T-helper 2 cell treated with Interferon-gamma antibody and Interleukin-4, amounts not matched to agents 5 μg/mL and 100 μg/mL, for 36 hours (primary cell): ENCODE results near the gene PTPRJ.
"Not testable (repeated sequence)": the region's sequence is repeated elsewhere in the genome, so short reads cannot be mapped to it uniquely, and the experiment has no call there.

Experiments
- DNase-seq: peaks from one replicate; pipeline ENCODE4 v3.0.0; 2021; ENCODE audit warnings: low spot score
- H3K27ac Mint-ChIP-seq: one replicate; pipeline ENCODE4 v1.8.0; 2021; ENCODE audit warnings: mild to moderate bottlenecking, mixed read lengths
- H3K27me3 Mint-ChIP-seq: one replicate; pipeline ENCODE4 v1.8.0; 2021; ENCODE audit warnings: low read depth, mixed read lengths
- H3K36me3 Mint-ChIP-seq: one replicate; pipeline ENCODE4 v1.8.0; 2021; ENCODE audit warnings: low read depth, mixed read lengths
- H3K4me1 Mint-ChIP-seq: one replicate; pipeline ENCODE4 v1.8.0; 2021; ENCODE audit warnings: low read depth, mixed read lengths
- H3K4me3 Mint-ChIP-seq: one replicate; pipeline ENCODE4 v1.8.0; 2022; ENCODE audit warnings: mild to moderate bottlenecking, moderate library complexity, mixed read lengths
- H3K9me3 Mint-ChIP-seq: one replicate; pipeline ENCODE4 v1.8.0; 2021; ENCODE audit warnings: mixed read lengths

PTPRJ gene

GRCh38 chr11:48023608-48024007 lies 43.2 kb downstream of the PTPRJ start:
- H3K27ac Mint-ChIP-seq, H3K9me3 Mint-ChIP-seq, H3K27me3 Mint-ChIP-seq, H3K4me3 Mint-ChIP-seq, DNase-seq: not testable (repeated sequence)
- Mint-ChIP-seq H3K36me3 (peaks cover 39% of the 10 kb centered on the region), H3K4me1 (peaks cover 47% of the 10 kb centered on the region)

- H3K4me3 Mint-ChIP-seq = no peak overlapping the region
- peaks cover 47% of the 10 kb centered on the region for H3K4me1 Mint-ChIP-seq
- H3K27me3 Mint-ChIP-seq = no peaks in the 10 kb centered on the region
- no peak for DNase-seq
- H3K27ac Mint-ChIP-seq = no peak overlapping the region
- peaks cover 40% of the 10 kb centered on the region for H3K36me3 Mint-ChIP-seq
- no peaks in the 10 kb centered on the region for H3K9me3 Mint-ChIP-seq
Measured at GRCh38 chr11:48024635-48025071, 44.3 kb downstream of the PTPRJ start.

GRCh38 chr11:48025293-48025983 lies 45.1 kb downstream of the PTPRJ start:
- no peak for DNase-seq
- no peak overlapping the region for H3K4me3 Mint-ChIP-seq
- no peak overlapping the region for H3K27ac Mint-ChIP-seq
- no peaks in the 10 kb centered on the region for H3K9me3 Mint-ChIP-seq
- peaks cover 45% of the 10 kb centered on the region for H3K4me1 Mint-ChIP-seq
- H3K27me3 Mint-ChIP-seq = no peaks in the 10 kb centered on the region
- H3K36me3 Mint-ChIP-seq = peaks cover 37% of the 10 kb centered on the region

GRCh38 chr11:48025984-48026340 lies 45.6 kb downstream of the PTPRJ start:
- Mint-ChIP-seq H3K9me3 (no peaks in the 10 kb centered on the region), H3K4me1 (peaks cover 40% of the 10 kb centered on the region), H3K4me3 (no peak overlapping the region), H3K27ac (no peak overlapping the region), H3K36me3 (peaks cover 35% of the 10 kb centered on the region), H3K27me3 (no peaks in the 10 kb centered on the region)
- DNase-seq = no peak

- Mint-ChIP-seq H3K9me3 (no peaks in the 10 kb centered on the region), H3K4me3 (peak overlapping the region; percentile 7), H3K4me1 (peaks cover 55% of the 10 kb centered on the region), H3K36me3 (peaks cover 36% of the 10 kb centered on the region), H3K27ac (peak overlapping the region; percentile 65), H3K27me3 (no peaks in the 10 kb centered on the region)
- no peak for DNase-seq
Measured at GRCh38 chr11:48028914-48029680, 48.7 kb downstream of the PTPRJ start.

GRCh38 chr11:48029681-48030290 lies 49.4 kb downstream of the PTPRJ start:
- Mint-ChIP-seq H3K36me3 (peaks cover 34% of the 10 kb centered on the region), H3K4me1 (peaks cover 60% of the 10 kb centered on the region), H3K4me3 (no peak overlapping the region), H3K27ac (peak overlapping the region; percentile 53), H3K9me3 (no peaks in the 10 kb centered on the region), H3K27me3 (no peaks in the 10 kb centered on the region)
- no peak for DNase-seq

- H3K9me3 Mint-ChIP-seq = no peaks in the 10 kb centered on the region
- H3K4me3 Mint-ChIP-seq = peak overlapping the region; percentile 18
- H3K27ac Mint-ChIP-seq = peak overlapping the region; percentile 47
- peaks cover 41% of the 10 kb centered on the region for H3K36me3 Mint-ChIP-seq
- no peaks in the 10 kb centered on the region for H3K27me3 Mint-ChIP-seq
- peaks cover 71% of the 10 kb centered on the region for H3K4me1 Mint-ChIP-seq
- no peak for DNase-seq
Measured at GRCh38 chr11:48031602-48032001, 51.2 kb downstream of the PTPRJ start.

GRCh38 chr11:48032721-48033120 lies 52.4 kb downstream of the PTPRJ start:
- Mint-ChIP-seq H3K36me3 (peaks cover 45% of the 10 kb centered on the region), H3K4me3 (no peak overlapping the region), H3K4me1 (peaks cover 74% of the 10 kb centered on the region), H3K9me3 (no peaks in the 10 kb centered on the region), H3K27ac (peak overlapping the region; percentile 32), H3K27me3 (no peaks in the 10 kb centered on the region)
- no peak for DNase-seq

- DNase-seq = no peak
- Mint-ChIP-seq H3K4me3 (no peak overlapping the region), H3K27ac (peak overlapping the region; percentile 64), H3K4me1 (peaks cover 69% of the 10 kb centered on the region), H3K9me3 (no peaks in the 10 kb centered on the region), H3K27me3 (no peaks in the 10 kb centered on the region), H3K36me3 (peaks cover 45% of the 10 kb centered on the region)
Measured at GRCh38 chr11:48033918-48034341, 53.6 kb downstream of the PTPRJ start.

GRCh38 chr11:48034926-48035871 lies 54.8 kb downstream of the PTPRJ start:
- Mint-ChIP-seq H3K27ac (no peak overlapping the region), H3K36me3 (peaks cover 39% of the 10 kb centered on the region), H3K27me3 (no peaks in the 10 kb centered on the region), H3K9me3 (no peaks in the 10 kb centered on the region), H3K4me3 (peak overlapping the region; percentile 56), H3K4me1 (peaks cover 63% of the 10 kb centered on the region)
- DNase-seq = no peak

GRCh38 chr11:48036011-48036410 lies 55.7 kb downstream of the PTPRJ start:
- no peaks in the 10 kb centered on the region for H3K27me3 Mint-ChIP-seq
- peaks cover 42% of the 10 kb centered on the region for H3K36me3 Mint-ChIP-seq
- no peaks in the 10 kb centered on the region for H3K9me3 Mint-ChIP-seq
- DNase-seq = no peak
- H3K4me1 Mint-ChIP-seq = peaks cover 64% of the 10 kb centered on the region
- peak overlapping the region; percentile 34 for H3K27ac Mint-ChIP-seq
- peak overlapping the region; percentile 56 for H3K4me3 Mint-ChIP-seq

GRCh38 chr11:48036466-48036865 lies 56.1 kb downstream of the PTPRJ start:
- H3K27me3 Mint-ChIP-seq = no peaks in the 10 kb centered on the region
- peaks cover 45% of the 10 kb centered on the region for H3K36me3 Mint-ChIP-seq
- H3K27ac Mint-ChIP-seq = peak overlapping the region; percentile 34
- no peak for DNase-seq
- peaks cover 63% of the 10 kb centered on the region for H3K4me1 Mint-ChIP-seq
- no peaks in the 10 kb centered on the region for H3K9me3 Mint-ChIP-seq
- no peak overlapping the region for H3K4me3 Mint-ChIP-seq

GRCh38 chr11:48037709-48038468 lies 57.5 kb downstream of the PTPRJ start:
- Mint-ChIP-seq H3K27ac (no peak overlapping the region), H3K4me3 (no peak overlapping the region), H3K36me3 (peaks cover 41% of the 10 kb centered on the region)

More at GRCh38 chr11:48037709-48038468, 57.5 kb downstream of the PTPRJ start:
- no peak for DNase-seq
- Mint-ChIP-seq H3K9me3 (no peaks in the 10 kb centered on the region), H3K27me3 (no peaks in the 10 kb centered on the region), H3K4me1 (peaks cover 61% of the 10 kb centered on the region)
